ENCODE measurements around the gene UTS2R. TPM values are rescaled to one million over a fixed set of nuclear protein-coding genes. Genes with fewer than 3 reads are reported as not detected.

The UTS2R gene
- total RNA-seq, 2 experiments from 2014 or later: not detected

GRCh38 chr17:82327757-82328140 is 43.8 kb upstream of the UTS2R start:
- Mint-ChIP-seq H3K36me3 (ENCODE audit: low read depth) (peaks cover 3% of the 10 kb centered on the region), H3K4me3 (no peak overlapping the region), H3K27me3 (peaks cover 4% of the 10 kb centered on the region), H3K9me3 (no peaks in the 10 kb centered on the region), H3K27ac (no peak overlapping the region), H3K4me1 (ENCODE audit: low read depth) (peaks cover 22% of the 10 kb centered on the region)
- ChIA-PET CTCF (no interaction called here), POLR2A (interaction anchor here (1.0 to 1.2 kb wide), 2 partner anchors 11 to 83 kb away, joined by 3 read pairs; partner anchors contain the start of gene CD7)
- ATAC-seq: no peak
- intact Hi-C loops (cut with micrococcal nuclease): no loop called here
- no peak for TF ChIP-seq CTCF (IDR thresholded peaks at IDR 0.05)
- DNase-seq: no peak

GRCh38 chr17:82328141-82328993 is 43.2 kb upstream of the UTS2R start:
- Mint-ChIP-seq H3K36me3 (ENCODE audit: low read depth) (peaks cover 3% of the 10 kb centered on the region), H3K4me1 (ENCODE audit: low read depth) (peaks cover 21% of the 10 kb centered on the region), H3K27ac (no peak overlapping the region), H3K27me3 (peaks cover 7% of the 10 kb centered on the region), H3K4me3 (no peak overlapping the region), H3K9me3 (no peaks in the 10 kb centered on the region)
- no peak for TF ChIP-seq CTCF (IDR thresholded peaks at IDR 0.05)
- CTCF ChIA-PET: no interaction called here
- intact Hi-C loops (cut with micrococcal nuclease): no loop called here
- POLR2A ChIA-PET: interaction anchor here (1.0 to 1.2 kb wide), 2 partner anchors 11 to 84 kb away, joined by 3 read pairs; partner anchors contain the start of gene CD7
- no peak for DNase-seq
- no peak for ATAC-seq

- TF ChIP-seq CTCF (IDR thresholded peaks at IDR 0.05): no peak
- ChIA-PET POLR2A (interaction anchor here (1.0 kb wide), 1 partner anchor 27 kb away, joined by 3 read pairs; no protein-coding TSS in a partner anchor), CTCF (interaction anchor here (2.6 kb wide), 1 partner anchor 8 kb away, joined by 8 read pairs; no protein-coding TSS in a partner anchor)
- Mint-ChIP-seq H3K4me3 (no peak overlapping the region), H3K27ac (no peak overlapping the region), H3K4me1 (ENCODE audit: low read depth) (peaks cover 16% of the 10 kb centered on the region), H3K9me3 (no peaks in the 10 kb centered on the region), H3K36me3 (ENCODE audit: low read depth) (peaks cover 3% of the 10 kb centered on the region), H3K27me3 (peaks cover 7% of the 10 kb centered on the region)
- no peak for ATAC-seq
- DNase-seq: no peak
- intact Hi-C loops (cut with micrococcal nuclease): no loop called here
Measured at GRCh38 chr17:82328994-82329507, 42.5 kb upstream of the UTS2R start.

- POLR2A ChIA-PET: interaction anchor here (1.0 to 1.5 kb wide), 2 partner anchors 28 to 32 kb away, joined by 3 to 7 read pairs; no protein-coding TSS in a partner anchor
- CTCF ChIA-PET: interaction anchor here (2.6 kb wide), 1 partner anchor 9 kb away, joined by 8 read pairs; no protein-coding TSS in a partner anchor
- peaks cover 7% of the 10 kb centered on the region for H3K27me3 Mint-ChIP-seq
- TF ChIP-seq CTCF (IDR thresholded peaks at IDR 0.05): no peak
- H3K4me1 Mint-ChIP-seq (ENCODE audit: low read depth): peaks cover 15% of the 10 kb centered on the region
- no peak for DNase-seq
- H3K27ac Mint-ChIP-seq: no peak overlapping the region
- intact Hi-C loops (cut with micrococcal nuclease): no loop called here
- ATAC-seq: no peak
- H3K4me3 Mint-ChIP-seq: no peak overlapping the region
- no peaks in the 10 kb centered on the region for H3K36me3 Mint-ChIP-seq (ENCODE audit: low read depth)
- H3K9me3 Mint-ChIP-seq: no peaks in the 10 kb centered on the region
Measured at GRCh38 chr17:82329683-82330321, 41.8 kb upstream of the UTS2R start.

Data from activated CD8-positive, alpha-beta T cell treated with anti-CD3 and anti-CD28 coated beads for 36 hours (primary cell).